Measurements from ENCODE around the gene DSC2. TPM values are rescaled to one million over a fixed set of nuclear protein-coding genes. Genes with fewer than 3 reads are reported as not detected.

The DSC2 gene
- polyA plus RNA-seq, 1 donor from 2014 or later = 0.22 TPM

Other genes starting within 250 kb of the DSC2 start
- gene DSC3, start 59.7 kb downstream of the DSC2 start, polyA plus RNA-seq (ENCODE audit: insufficient read depth, low read depth, low replicate concordance) = not detected
- not detected for gene DSC1, start 60.4 kb upstream of the DSC2 start, polyA plus RNA-seq (ENCODE audit: insufficient read depth, low read depth, low replicate concordance)
- 0.05 TPM for gene DSG1, start 215.7 kb upstream of the DSC2 start, polyA plus RNA-seq (ENCODE audit: insufficient read depth, low read depth, low replicate concordance)

All from brain (organoid and tissue), 1 donor.